Measurements from ENCODE around the gene TCF7L1.

Gene TCF7L1

GRCh38 chr2:85355521-85355920 lies 222.3 kb downstream of the TCF7L1 start:
- DNase-seq (ENCODE audit: low spot score), result no peak

GRCh38 chr2:85356186-85356585 lies 223.0 kb downstream of the TCF7L1 start:
- no peak for DNase-seq (ENCODE audit: low spot score)

GRCh38 chr2:85357736-85358135 lies 224.5 kb downstream of the TCF7L1 start:
- DNase-seq (ENCODE audit: low spot score), result no peak

All from AG08395 (cell line).